ENCODE measurements around the gene TIMM17A.

- TF ChIP-seq CTCF (conservative IDR thresholded peaks at IDR 0.05) (no peak), EZH2 (IDR thresholded peaks at IDR 0.05; ENCODE audit: low read depth) (no peak)
Observed at GRCh38 chr1:202004711-202005110, 49.4 kb downstream of the TIMM17A start.
